PC-9 (cell line): ENCODE measurements around the gene SULT1C4. TPM values are rescaled to one million over a fixed set of nuclear protein-coding genes. Genes with fewer than 3 reads are reported as not detected.

Source experiments
- Bru-seq: library from RNA; stranded (reverse); fragments of 400-500 nt; gene quantifications from one replicate; lab custom pipeline; 2021; lab: Mats Ljungman, UMichigan
- BruChase-seq, 2 experiments: library from RNA; stranded (reverse); fragments of 400-500 nt; gene quantifications; one replicate each; lab custom pipeline; 2021; lab: Mats Ljungman, UMichigan
- BruUV-seq: library from RNA; stranded (reverse); fragments of 400-500 nt; replicated peaks from 2 replicates; lab custom pipeline; 2021; lab: Mats Ljungman, UMichigan
- CTCF ChIA-PET: fragments of 300-600 bp; sonication (Branson Sonifier 250); formaldehyde crosslinking; loops from one replicate; lab custom pipeline; 2022; ENCODE audit warnings: antibody characterized with exemption; lab: Charles Lee
- POLR2A ChIA-PET: fragments of 300-600 bp; sonication (Branson Sonifier 250); formaldehyde crosslinking; loops from one replicate; lab custom pipeline; 2022; ENCODE audit warnings: antibody characterized with exemption; ENCODE audit not compliant: unreplicated experiment; lab: Charles Lee
- DNase-seq, 2 experiments: peaks; one replicate each; pipeline versions ENCODE4 v3.0.0 to v3.0.0-alpha.2; 2015 to 2022; ENCODE audit warnings: mixed read lengths in 1 of 2
- H2AFZ ChIP-seq: fragments of 200-600 bp; sonication (generic); 2 replicates; pipeline ENCODE4 v1.8.1; 2017; ENCODE audit warnings: antibody characterized with exemption
- H3F3A ChIP-seq: fragments of 200-600 bp; sonication (generic); 2 replicates; pipeline ENCODE4 v1.8.1; 2017; ENCODE audit warnings: antibody characterized with exemption, mild to moderate bottlenecking, low read depth; ENCODE audit not compliant: insufficient read depth
- H3K27ac ChIP-seq: fragments of 200-600 bp; sonication (generic); 2 replicates; pipeline ENCODE4 v1.6.1; 2016; ENCODE audit warnings: mixed run types
- H3K27me3 ChIP-seq: fragments of 200-600 bp; sonication (generic); 2 replicates; pipeline ENCODE4 v1.6.1; 2016; ENCODE audit warnings: low read depth, mixed run types; ENCODE audit not compliant: insufficient read depth
- H3K36me3 ChIP-seq: fragments of 200-600 bp; sonication (generic); 2 replicates; pipeline ENCODE4 v1.6.1; 2016; ENCODE audit warnings: low read depth, mixed run types
- H3K4me1 ChIP-seq: fragments of 200-600 bp; sonication (generic); replicated peaks from 2 replicates; pipeline ENCODE4 v1.6.1; 2016; ENCODE audit warnings: mixed run types; ENCODE audit not compliant: insufficient read depth
- H3K4me2 ChIP-seq: fragments of 200-600 bp; sonication (generic); 2 replicates; pipeline ENCODE4 v1.6.1; 2017; ENCODE audit warnings: mixed run types
- H3K4me3 ChIP-seq: fragments of 200-600 bp; sonication (generic); 2 replicates; pipeline ENCODE4 v1.6.1; 2016; ENCODE audit warnings: mixed run types
- H3K79me2 ChIP-seq: fragments of 200-600 bp; sonication (generic); 2 replicates; pipeline ENCODE4 v1.6.1; 2017; ENCODE audit warnings: low read depth, mixed run types
- H3K9me2 ChIP-seq: fragments of 200-600 bp; sonication (generic); 2 replicates; pipeline ENCODE4 v1.8.1; 2017; ENCODE audit warnings: mild to moderate bottlenecking; ENCODE audit not compliant: insufficient read depth
- H3K9me3 ChIP-seq: fragments of 200-600 bp; sonication (generic); 2 replicates; pipeline ENCODE4 v1.8.1; 2016; ENCODE audit warnings: low read depth; ENCODE audit not compliant: insufficient read depth
- H4K20me1 ChIP-seq: fragments of 200-600 bp; sonication (generic); 2 replicates; pipeline ENCODE4 v1.8.1; 2017; ENCODE audit not compliant: insufficient read depth
- CTCF ChIP-seq: fragments of 200-600 bp; sonication (generic); conservative IDR thresholded peaks from 2 replicates; pipeline ENCODE4 v1.6.1; 2017; ENCODE audit warnings: mixed run types, antibody characterized with exemption, mild to moderate bottlenecking, moderate library complexity
- EZH2 ChIP-seq: fragments of 200-600 bp; sonication (generic); IDR thresholded peaks from 2 replicates; pipeline ENCODE4 v1.8.0; 2017; ENCODE audit warnings: antibody characterized with exemption, low read depth
- intact Hi-C: fragments of 100-400 bp; cut with micrococcal nuclease; formaldehyde crosslinking; loops from one replicate; pipeline ENCODE4 v1.10.0; 2022; ENCODE audit not compliant: unreplicated experiment
- long read RNA-seq: library from polyadenylated mRNA; stranded (forward); transcript quantifications from one replicate; pipeline ENCODE4 v2.0.0, GENCODE V29; 2022
- total RNA-seq: library from RNA; stranded (reverse); gene quantifications from 2 replicates; pipeline ENCODE4 v1.2.3, GENCODE V29; 2021

Gene SULT1C4
- total RNA-seq (not detected in 2 replicates), Bru-seq, nascent RNA (not detected), BruChase-seq, experiment 1, labeled RNA remaining after a 2-hour chase (not detected), BruChase-seq, experiment 2, labeled RNA remaining after a 6-hour chase (not detected)
- long read RNA-seq, partial matches to known transcripts, result 0 of 1 reads
- long read RNA-seq, other reads (novel, unspliced or antisense), result 1 of 1 reads

DNA sequence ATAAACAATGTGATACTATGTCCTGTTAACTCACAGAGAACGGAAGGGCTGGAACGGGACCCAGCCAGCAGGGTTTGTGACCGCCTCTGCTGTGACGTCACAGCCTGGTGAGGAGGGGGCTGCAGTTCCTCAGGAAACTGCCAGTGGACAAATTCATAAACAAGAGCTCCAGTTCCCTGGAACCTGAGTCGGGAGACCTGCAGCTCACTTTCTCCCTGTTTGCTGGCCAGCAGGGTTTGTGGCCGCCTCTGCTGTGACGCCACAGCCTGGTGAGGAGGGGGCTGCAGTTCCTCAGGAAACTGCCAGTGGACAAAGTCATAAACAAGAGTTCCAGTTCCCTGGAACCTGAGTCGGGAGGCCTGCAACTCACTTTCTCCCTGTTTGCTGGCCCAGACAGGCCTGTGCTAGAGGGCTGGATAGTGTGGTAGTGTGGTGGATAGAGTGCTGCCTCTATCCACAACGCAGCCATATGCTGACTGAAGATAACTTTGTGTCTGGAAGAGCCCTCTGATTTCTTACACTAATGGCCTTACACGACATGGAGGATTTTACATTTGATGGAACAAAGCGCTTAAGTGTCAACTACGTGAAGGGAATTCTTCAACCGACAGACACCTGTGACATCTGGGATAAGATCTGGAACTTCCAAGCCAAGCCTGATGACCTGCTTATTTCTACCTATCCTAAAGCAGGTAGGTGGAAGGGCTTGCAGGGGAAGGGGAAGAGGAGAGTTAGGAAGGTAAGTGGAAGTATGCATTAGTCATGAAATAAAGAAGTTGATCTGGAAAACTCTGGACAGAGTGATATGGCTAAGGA, at the start of gene SULT1C4:
TSS of gene SULT1C4 (plus strand) at position 140 of the 816 bp plus-strand sequence. CDS start at position 524, 384 bp downstream.
- H2AFZ ChIP-seq, result no peak within 1 kb of the TSS; the same call in 1 of the 2 replicates
- POLR2A ChIA-PET, result no interaction called here
- BruUV-seq, result no TSS peak
- H3K9me3 ChIP-seq, result no peaks in the 10 kb centered on the region
- no peaks in the 10 kb centered on the region for H3K79me2 ChIP-seq
- intact Hi-C loops, result no loop called here
- no peaks in the 10 kb centered on the region for H3K36me3 ChIP-seq
- H3K9me2 ChIP-seq, result no peaks in the 10 kb centered on the region
- CTCF ChIA-PET, result no interaction called here
- H3K4me3 ChIP-seq, result no peak within 1 kb of the TSS
- no peaks in the 10 kb centered on the region for H3K27me3 ChIP-seq
- H4K20me1 ChIP-seq, result no peaks in the 10 kb centered on the region
- no peak within 1 kb of the TSS for H3K4me2 ChIP-seq
- no peak for DNase-seq
- H3K4me1 ChIP-seq, result no peaks in the 10 kb centered on the region
- no peak within 1 kb of the TSS for H3K27ac ChIP-seq
- H3F3A ChIP-seq, result no peaks in the 10 kb centered on the region
- no peak for TF ChIP-seq EZH2
- no peak for TF ChIP-seq CTCF

GRCh38 chr2:108329771-108330170, 48.0 kb upstream of the SULT1C4 start:
- Histone ChIP-seq H3K79me2 (no peaks in the 10 kb centered on the region), H3K4me1 (no peaks in the 10 kb centered on the region), H3K27ac (no peak overlapping the region), H3K9me2 (no peaks in the 10 kb centered on the region), H3K27me3 (no peaks in the 10 kb centered on the region), H4K20me1 (no peaks in the 10 kb centered on the region), H3K9me3 (no peaks in the 10 kb centered on the region), H3F3A (no peaks in the 10 kb centered on the region), H3K36me3 (no peaks in the 10 kb centered on the region), H3K4me2 (no peak overlapping the region), H3K4me3 (no peak overlapping the region), H2AFZ (no peak overlapping the region)
- ChIA-PET CTCF (no interaction called here), POLR2A (no interaction called here)
- no peak for DNase-seq
- intact Hi-C loops, result no loop called here
- no TSS peak for BruUV-seq
- TF ChIP-seq EZH2, result no peak
- no peak for TF ChIP-seq CTCF

DNA sequence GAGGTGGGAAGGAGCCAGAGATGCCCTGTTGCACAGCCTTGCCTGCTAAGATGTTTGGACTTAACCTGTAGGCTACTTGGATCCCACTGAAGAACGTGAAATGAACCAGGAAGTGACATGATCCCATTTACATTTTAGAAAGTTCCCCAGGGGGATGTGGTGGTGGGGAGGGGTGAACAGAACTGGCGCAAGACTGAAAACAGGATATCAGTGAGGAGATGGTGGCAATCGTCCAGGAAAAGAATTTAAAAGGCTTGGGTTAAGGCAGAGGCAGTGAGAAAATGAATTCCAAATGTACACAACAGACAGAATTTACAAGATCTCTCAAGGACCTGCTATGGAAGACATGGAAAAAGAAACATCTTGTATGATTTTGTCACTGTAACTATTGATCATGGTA, 46.8 kb upstream of the SULT1C4 start:
- no peaks in the 10 kb centered on the region for H3K9me2 ChIP-seq
- H3K4me1 ChIP-seq, result no peaks in the 10 kb centered on the region
- H3K79me2 ChIP-seq, result no peaks in the 10 kb centered on the region
- H2AFZ ChIP-seq, result no peak overlapping the region
- intact Hi-C loops, result no loop called here
- CTCF ChIA-PET, result no interaction called here
- H3F3A ChIP-seq, result no peaks in the 10 kb centered on the region
- H3K4me3 ChIP-seq, result no peak overlapping the region
- no peaks in the 10 kb centered on the region for H3K27me3 ChIP-seq
- no peak overlapping the region for H3K27ac ChIP-seq
- no peak for DNase-seq
- TF ChIP-seq CTCF (no peak), EZH2 (no peak)
- H3K36me3 ChIP-seq, result no peaks in the 10 kb centered on the region
- H3K9me3 ChIP-seq, result no peaks in the 10 kb centered on the region
- POLR2A ChIA-PET, result no interaction called here
- H3K4me2 ChIP-seq, result no peak overlapping the region
- no TSS peak for BruUV-seq
- H4K20me1 ChIP-seq, result no peaks in the 10 kb centered on the region
